ENCODE data around the gene CTXN1.

The CTXN1 gene

GRCh38 chr19:7912697-7913564 is 13.0 kb downstream of the CTXN1 start:
- no peak for DNase-seq

GRCh38 chr19:7912144-7912696 is 13.7 kb downstream of the CTXN1 start:
- no peak for DNase-seq

DNA sequence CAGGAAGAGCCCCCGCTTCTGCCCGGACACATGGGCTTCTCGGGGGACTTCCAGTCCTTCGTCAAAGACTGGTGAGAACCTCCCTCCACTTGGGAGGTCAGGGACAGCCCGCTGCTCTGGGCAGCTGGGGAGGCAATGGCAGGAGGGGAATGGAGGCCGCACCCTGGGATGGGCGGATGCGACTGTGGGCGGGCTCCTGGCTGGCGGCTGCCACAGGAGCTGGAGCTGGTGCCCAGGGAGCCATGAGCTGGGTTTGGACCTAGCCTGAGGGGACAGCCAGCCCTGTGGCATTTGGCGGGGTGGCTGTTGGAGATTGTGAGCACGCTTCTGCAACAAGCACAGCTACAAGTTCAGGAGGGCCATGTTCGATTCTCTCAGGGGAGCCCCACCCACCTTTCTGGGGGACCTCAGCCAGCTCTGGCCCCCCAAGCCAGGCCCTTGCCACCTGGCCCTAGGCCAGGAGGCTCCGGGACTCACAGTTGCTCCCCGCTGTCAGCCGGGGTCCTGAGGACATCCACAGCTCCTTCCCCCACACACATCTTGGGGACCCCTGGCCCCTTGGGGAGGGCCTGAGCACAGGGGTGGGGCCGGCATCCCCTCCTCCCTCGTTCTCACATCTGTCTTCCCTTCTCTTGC is 14.3 kb downstream of the CTXN1 start:
- no peak for DNase-seq

DNA sequence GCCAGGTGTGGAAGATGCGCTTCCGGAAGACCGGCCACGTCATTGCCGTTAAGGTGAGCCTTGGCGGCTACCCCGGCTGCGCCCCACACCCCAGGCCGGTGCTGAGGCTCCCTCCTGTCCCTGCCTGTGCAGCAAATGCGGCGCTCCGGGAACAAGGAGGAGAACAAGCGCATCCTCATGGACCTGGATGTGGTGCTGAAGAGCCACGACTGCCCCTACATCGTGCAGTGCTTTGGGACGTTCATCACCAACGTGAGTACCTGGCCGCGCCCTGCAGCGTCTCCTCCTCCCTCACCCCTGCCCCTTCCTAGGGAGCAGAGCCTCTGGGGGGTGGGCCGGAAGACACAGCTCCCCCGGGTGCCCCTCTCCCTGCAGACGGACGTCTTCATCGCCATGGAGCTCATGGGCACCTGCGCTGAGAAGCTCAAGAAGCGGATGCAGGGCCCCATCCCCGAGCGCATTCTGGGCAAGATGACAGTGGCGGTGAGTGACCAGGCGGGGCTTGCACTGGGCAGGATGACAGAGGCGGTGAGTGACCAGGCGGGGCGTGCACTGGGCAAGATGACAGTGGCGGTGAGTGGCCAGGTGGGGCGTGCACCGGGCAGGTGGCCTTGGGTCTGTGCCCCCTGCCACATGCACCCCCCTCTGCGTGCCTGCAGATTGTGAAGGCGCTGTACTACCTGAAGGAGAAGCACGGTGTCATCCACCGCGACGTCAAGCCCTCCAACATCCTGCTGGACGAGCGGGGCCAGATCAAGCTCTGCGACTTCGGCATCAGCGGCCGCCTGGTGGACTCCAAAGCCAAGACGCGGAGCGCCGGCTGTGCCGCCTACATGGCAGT is 15.4 kb downstream of the CTXN1 start:
- DNase-seq, result no peak

DNA sequence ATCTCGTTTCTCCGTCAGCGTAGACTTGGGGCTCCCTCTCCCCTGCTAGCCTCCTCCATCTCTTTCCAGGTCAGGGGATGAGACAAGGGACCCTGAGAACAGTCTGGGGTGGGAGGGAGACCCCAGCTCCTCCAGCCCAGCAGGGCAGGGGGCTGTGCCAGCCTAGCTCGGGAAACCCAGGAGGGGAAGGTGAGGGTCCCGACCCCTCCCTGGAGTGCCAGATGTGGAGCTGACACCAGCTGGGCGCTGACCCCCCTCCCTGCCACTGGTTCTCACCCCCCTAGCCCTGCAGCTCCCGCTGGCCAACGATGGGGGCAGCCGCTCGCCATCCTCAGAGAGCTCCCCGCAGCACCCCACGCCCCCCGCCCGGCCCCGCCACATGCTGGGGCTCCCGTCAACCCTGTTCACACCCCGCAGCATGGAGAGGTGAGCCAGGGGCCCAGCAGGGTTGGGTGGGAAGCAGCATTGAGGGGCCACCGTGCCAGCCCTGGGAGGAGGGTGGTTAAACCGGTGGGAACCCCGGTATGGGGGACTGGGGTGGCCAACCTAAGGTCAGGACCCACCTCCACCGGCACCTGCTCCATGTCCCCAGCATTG is 16.4 kb downstream of the CTXN1 start:
- DNase-seq, result no peak

- DNase-seq, result no peak
Measured at GRCh38 chr19:7908742-7909461, 17.0 kb downstream of the CTXN1 start.

DNA sequence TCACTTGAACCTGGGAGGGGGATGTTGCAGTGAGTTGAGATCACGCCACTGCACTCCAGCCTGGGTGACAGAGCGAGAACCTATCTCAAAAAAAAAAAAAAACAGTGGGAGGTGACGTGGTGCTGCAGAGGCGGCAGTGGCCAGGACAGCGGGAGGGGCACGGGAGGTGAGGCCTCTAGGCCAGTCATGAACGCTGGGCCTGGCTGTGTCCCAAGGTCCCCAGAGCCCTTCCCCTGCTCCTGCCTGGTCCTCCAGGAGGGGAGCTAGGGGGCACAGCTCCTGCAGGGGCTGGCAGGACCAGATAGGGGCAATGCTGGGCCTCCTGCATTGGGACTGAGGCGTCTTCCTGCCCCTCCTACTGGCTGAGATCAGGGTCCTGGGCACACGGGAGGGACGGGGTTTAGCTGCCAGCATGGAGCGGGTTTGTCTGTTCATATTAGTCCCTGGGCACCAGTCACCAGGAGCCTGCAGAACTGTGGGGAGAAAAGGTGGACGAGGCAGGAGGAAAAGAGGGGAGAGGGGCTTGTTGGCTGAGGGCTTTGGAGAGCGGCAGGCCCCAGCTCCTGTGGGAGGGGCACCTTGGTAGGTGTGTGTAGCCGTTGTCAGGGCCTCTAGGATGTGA is 17.7 kb downstream of the CTXN1 start:
- DNase-seq, result no peak

DNA sequence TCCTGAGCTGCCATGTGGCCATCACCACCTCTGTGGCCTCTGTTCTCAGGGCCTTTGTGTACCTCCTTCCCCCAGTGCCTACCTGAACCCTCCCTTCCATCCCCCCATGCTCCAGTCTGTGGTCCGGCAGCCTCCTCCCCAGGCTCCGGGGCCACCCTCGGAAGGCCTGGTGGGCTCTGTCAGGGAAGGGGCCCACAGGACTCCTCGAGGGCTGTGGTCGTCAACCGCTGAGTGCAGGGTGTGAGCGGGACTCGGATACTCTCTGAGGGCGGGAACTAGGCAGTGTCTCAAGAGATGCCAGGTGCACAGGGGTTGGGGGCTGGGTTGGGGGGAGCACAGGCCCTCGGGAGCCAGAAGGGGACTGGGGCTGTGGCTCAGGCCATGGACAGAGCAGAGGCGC is 18.4 kb downstream of the CTXN1 start:
- no peak for DNase-seq

GRCh38 chr19:7907122-7907521 is 18.8 kb downstream of the CTXN1 start:
- no peak for DNase-seq

DNA sequence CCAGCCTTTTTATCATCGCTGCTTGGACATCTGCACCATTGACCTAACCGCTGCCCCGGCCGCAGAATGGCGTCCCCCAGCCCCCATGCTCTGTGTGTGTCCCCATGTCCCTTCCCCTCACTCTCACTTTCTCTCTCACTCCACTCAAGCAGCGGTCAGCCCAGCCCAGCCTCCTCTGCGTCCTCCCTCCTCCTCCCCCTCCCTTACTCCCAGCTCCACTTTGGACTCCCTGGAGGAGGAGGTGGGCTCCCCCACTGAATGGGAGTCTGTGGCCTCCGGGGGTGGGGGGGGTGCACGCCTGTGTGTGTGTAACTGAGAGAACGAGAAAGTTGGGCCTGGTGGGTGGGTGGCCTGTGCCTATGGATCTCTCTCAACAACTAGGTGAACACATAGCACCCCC is 20.1 kb downstream of the CTXN1 start:
- no peak for DNase-seq

DNA sequence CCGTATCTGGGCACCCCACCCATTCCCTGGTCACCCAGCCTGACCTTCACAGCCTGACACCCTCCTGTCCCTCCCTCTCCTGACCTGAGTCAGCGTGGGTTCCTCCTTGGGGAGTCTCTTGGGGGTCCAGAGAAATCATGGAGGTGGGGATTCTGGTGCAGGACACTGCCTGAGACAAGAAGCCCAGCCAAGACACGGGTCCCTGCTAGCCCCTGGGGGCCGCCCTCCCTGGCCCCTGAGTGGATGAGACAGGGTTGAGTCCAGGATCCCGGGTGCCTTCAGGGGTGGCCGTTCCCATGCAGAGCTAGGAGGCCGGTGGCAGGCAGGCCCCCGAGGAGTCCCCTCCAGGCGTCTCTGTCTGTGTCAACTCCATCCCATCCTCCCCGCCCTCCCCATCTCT is 20.7 kb downstream of the CTXN1 start:
- no peak for DNase-seq

DNA sequence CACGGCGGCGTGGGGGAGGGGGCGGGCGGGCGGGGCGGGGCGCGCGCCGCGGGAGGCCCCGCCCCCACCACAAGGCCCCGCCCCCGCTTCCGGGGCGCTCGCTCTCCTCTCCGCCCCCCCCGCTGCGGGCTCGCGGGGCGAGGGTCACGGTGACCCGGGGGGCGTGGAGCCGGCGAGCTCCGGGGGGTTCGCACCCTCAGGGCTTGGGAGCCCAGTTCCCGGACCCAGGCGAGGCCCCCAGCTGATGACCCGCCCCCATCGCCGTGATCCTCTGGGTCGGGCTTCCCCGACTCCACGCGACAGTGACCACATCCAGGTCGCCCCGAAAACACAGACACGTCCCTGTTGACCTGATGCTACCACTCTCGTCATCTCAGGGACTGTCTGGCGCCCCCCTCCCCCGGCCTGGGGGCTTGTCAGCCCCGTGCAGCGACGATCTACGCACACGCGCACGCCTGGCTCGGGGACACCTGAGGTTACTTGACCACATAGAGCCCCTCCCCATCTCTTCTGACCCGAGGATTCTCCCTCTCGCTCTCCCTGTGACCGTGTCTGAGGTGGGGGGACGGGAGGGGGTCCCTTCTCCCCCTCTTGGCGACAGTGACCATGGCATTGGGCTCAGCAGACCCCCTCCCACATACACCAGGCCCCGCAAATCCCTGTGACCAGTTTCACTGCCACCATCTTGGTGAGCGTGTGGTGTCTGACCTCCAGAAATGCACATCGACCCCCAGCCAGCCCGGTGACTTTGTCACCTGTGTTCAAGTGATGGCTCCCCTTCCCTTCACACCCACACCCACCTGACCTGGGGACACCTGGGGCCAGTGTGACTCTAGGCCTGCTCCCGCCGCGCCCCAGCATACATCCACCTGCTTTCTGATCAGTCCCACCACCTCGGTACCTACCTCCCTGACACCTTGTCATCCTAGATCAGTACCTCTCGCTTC is 21.6 kb downstream of the CTXN1 start:
- no peak for DNase-seq

GRCh38 chr19:7903244-7904073 is 22.5 kb downstream of the CTXN1 start, which contains the start of gene MAP2K7:
TSS of gene MAP2K7 (plus strand) at chr19:7903877. CDS start at chr19:7903945, 68 bp downstream.
- peak; percentile 99 for DNase-seq

DNA sequence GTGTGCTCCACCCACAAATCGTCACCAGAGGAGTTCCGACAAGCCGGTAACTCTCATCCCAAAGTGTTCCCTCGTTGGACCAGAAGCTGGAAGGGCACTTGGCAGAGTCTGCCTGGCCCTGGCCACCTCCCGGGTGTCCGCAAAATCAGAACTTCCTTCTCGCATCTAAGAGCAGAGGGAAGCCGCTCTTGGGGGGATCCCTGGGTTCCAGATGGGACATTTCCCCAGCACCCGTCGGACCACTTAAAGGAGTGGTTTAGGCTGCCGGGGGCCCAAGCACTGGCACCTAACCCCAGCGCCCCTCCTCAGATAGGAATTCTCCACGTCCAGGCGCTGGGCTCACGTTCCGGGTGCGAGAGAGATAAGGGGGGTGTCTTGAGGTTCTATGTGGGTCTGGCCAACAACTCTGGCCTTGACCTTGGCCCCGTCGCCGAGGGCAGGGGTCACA is 23.1 kb downstream of the CTXN1 start:
- no peak for DNase-seq

GRCh38 chr19:7901337-7901736 is 24.6 kb downstream of the CTXN1 start:
- no peak for DNase-seq

DNA sequence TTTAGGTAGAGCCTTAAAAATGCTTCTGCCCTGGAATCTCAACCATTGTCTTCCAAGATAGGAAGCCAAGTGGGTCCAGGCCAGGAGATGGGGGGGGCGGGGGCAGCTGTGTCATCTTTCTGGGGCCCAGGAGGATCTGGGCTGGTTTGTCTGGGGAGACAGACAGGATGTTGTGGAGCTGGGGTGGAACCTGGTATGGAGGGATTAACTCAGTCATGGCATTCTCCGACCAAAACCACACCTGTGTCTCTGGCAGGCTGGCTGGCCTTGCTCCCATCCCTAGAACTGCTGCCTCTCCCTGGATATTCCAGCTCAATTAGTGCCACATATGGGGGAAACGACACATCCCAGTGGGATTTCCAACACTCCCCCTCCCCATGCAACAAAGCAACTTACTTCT is 25.0 kb downstream of the CTXN1 start:
- DNase-seq, result no peak

- no peak for DNase-seq
Measured at GRCh38 chr19:7900401-7900870, 25.5 kb downstream of the CTXN1 start.

DNA sequence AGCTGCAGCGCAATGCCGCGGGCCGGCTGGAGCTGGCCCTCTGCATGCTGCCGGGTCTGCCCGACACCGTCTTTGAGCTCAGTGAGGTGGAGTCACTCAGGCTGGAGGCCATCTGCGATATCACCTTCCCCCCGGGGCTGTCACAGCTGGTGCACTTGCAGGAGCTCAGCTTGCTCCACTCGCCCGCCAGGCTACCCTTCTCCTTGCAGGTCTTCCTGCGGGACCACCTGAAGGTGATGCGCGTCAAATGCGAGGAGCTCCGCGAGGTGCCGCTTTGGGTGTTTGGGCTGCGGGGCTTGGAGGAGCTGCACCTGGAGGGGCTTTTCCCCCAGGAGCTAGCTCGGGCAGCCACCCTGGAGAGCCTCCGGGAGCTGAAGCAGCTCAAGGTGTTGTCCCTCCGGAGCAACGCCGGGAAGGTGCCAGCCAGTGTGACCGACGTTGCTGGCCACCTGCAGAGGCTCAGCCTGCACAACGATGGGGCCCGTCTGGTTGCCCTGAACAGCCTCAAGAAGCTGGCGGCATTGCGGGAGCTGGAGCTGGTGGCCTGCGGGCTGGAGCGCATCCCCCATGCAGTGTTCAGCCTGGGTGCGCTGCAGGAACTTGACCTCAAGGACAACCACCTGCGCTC is 26.1 kb downstream of the CTXN1 start:
- no peak for DNase-seq

- no peak for DNase-seq
Measured at GRCh38 chr19:7898967-7899366, 27.0 kb downstream of the CTXN1 start.
